Measurements from ENCODE around the gene EYA2.

The EYA2 gene

DNA sequence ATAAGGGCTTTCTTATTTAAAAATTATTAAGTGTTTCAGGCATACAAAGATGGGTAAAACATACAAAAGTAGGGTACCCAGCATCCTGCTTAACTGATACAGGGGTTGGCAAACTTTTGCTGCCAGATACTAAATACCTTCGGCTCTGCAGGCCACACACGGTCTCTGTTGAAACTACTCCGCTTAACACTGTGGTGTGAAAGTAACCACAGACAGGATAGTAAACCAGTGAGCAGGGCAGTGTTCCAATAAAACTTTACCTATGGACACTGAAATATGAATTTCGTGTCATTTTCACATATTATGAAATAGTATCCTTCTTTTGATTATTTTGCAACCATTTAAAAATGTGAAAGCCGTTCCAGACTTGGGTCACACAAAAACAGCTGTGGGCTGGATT lies 92.4 kb downstream of the EYA2 start:
- peaks cover 5% of the 10 kb centered on the region for H3K4me1 ChIP-seq (ENCODE audit: control insufficient read depth, insufficient read depth, low read length)
- no peak overlapping the region for H3K4me2 ChIP-seq (ENCODE audit: low read length)
- no peak overlapping the region for H3K4me3 ChIP-seq (ENCODE audit: low read length)
- H3K27me3 ChIP-seq (ENCODE audit: control insufficient read depth, insufficient read depth, low read length) = no peaks in the 10 kb centered on the region
- H3K9me3 ChIP-seq (replicated peaks; ENCODE audit: low read length) = no peaks in the 10 kb centered on the region
- H3K9ac ChIP-seq (ENCODE audit: low read depth, low read length) = no peak overlapping the region
- no peaks in the 10 kb centered on the region for H3K36me3 ChIP-seq (ENCODE audit: insufficient read depth, low read length)

DNA sequence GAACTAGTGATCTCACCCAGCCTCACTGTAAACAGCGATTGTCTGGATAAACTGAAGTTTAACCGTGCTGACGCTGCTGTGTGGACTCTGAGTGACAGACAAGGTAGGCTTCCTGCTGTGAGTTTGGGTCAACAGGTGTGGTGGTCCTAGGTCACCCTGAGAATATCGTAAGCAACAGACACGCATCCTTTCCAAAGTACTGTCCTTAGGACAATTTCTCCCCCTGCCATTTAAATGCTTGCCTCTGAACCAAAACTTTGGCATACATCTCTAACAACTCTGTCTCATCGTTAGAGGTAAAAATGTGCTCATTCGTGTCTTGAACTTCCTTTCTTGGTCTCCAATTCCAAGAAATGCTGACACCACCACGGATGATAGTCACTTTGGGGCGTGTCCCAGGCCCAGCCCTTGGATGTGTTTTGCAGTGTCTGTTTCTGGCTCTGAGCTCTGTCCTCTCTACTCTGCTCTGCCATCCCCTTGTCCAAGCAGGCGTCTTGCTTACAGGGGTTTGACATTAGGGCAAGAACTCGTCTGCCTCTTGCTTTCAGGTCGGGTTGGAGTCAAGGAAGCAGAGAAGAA lies 95.5 kb downstream of the EYA2 start:
- Histone ChIP-seq H3K36me3 (ENCODE audit: insufficient read depth, low read length) (no peaks in the 10 kb centered on the region), H3K9ac (ENCODE audit: low read depth, low read length) (no peak overlapping the region), H3K4me2 (ENCODE audit: low read length) (no peak overlapping the region), H3K9me3 (replicated peaks; ENCODE audit: low read length) (no peaks in the 10 kb centered on the region), H3K4me1 (ENCODE audit: control insufficient read depth, insufficient read depth, low read length) (no peaks in the 10 kb centered on the region), H3K4me3 (ENCODE audit: low read length) (no peak overlapping the region), H3K27me3 (ENCODE audit: control insufficient read depth, insufficient read depth, low read length) (peaks cover 3% of the 10 kb centered on the region)

DNA sequence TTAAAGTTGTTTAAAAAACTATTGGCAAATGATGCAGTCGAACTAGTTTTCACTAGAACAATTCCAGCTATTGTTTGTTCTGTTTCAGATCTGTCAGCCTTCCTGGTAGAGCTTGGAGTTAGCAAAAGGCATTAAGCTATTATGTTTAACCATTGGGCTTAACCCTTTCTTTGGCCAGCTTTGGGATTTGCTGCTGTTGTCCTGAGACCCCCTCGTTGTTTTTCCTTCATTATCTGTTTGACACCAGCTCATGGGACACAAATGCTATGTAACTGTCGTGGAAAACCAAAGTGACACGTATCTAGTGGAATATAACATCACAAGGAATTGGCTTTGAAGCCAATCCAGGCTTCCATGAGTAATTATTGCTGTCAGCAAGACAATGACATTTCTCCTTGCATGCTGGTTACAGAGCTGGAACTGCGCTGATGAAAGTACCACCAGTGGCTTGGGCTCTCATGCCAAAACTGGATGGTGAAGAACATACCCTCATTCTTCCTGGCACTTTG lies 96.0 kb downstream of the EYA2 start:
- Histone ChIP-seq H3K4me1 (ENCODE audit: control insufficient read depth, insufficient read depth, low read length) (no peaks in the 10 kb centered on the region), H3K9me3 (replicated peaks; ENCODE audit: low read length) (no peaks in the 10 kb centered on the region), H3K4me2 (ENCODE audit: low read length) (no peak overlapping the region), H3K9ac (ENCODE audit: low read depth, low read length) (no peak overlapping the region), H3K36me3 (ENCODE audit: insufficient read depth, low read length) (no peaks in the 10 kb centered on the region), H3K4me3 (ENCODE audit: low read length) (no peak overlapping the region), H3K27me3 (ENCODE audit: control insufficient read depth, insufficient read depth, low read length) (peaks cover 8% of the 10 kb centered on the region)

DNA sequence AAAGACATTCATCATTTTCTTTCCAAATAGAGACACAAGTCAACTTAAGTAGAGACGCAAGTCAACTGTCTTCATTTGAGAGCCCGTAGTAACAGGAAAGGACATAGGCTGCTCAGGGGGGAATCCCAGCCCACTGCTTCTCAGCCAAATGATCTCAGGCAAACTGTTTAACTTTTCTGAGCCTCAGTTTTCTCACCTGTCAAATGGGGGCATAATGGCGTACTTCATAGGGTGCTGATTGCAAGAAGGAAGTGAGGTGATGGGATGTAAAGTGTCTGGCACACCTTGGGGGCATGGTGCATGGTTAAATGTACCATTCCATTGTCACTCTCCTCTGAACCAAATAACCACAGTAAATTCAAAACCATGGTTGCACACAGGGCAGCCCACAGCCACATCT lies 96.5 kb downstream of the EYA2 start:
- peaks cover 13% of the 10 kb centered on the region for H3K27me3 ChIP-seq (ENCODE audit: control insufficient read depth, insufficient read depth, low read length)
- no peaks in the 10 kb centered on the region for H3K4me1 ChIP-seq (ENCODE audit: control insufficient read depth, insufficient read depth, low read length)
- H3K36me3 ChIP-seq (ENCODE audit: insufficient read depth, low read length) = no peaks in the 10 kb centered on the region
- no peak overlapping the region for H3K4me2 ChIP-seq (ENCODE audit: low read length)
- H3K4me3 ChIP-seq (ENCODE audit: low read length) = no peak overlapping the region
- H3K9me3 ChIP-seq (replicated peaks; ENCODE audit: low read length) = no peaks in the 10 kb centered on the region
- H3K9ac ChIP-seq (ENCODE audit: low read depth, low read length) = no peak overlapping the region

DNA sequence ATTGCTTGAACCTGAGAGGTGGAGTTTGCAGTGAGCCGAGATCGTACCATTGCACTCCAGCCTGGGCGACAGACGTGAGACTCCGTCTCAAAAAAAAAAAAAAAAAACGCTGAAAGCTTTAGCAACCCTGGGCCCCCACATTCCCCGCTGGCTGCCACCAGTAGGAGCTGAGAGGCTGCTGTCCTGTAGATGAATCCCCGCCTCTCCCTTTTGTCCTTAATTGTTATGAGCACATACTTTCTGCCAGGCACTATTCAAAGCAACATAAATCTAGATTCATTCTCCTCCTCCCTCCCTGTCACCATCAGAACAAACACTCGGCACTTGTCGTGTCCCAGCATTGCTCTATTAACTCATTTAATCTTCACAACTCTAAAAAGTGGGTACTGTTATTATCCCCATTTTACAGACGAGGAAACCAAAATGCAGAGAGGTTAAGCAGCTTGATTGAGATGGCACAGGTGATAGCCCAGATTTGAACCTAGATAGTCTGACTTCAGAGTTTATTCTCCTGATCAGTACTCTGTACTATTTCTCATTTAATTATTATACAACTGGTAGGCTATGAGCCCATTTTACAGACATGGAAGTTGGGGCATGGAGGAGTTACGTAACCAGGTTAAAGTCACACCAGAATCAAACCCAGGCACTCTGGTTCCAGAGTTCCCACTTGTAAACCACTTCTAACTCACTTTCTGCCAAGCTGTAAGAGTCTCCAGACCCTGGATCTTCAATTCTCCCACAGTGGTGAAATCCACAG lies 97.4 kb downstream of the EYA2 start:
- Histone ChIP-seq H3K9ac (ENCODE audit: low read depth, low read length) (no peak overlapping the region), H3K36me3 (ENCODE audit: insufficient read depth, low read length) (no peaks in the 10 kb centered on the region), H3K27me3 (ENCODE audit: control insufficient read depth, insufficient read depth, low read length) (peaks cover 14% of the 10 kb centered on the region), H3K4me2 (ENCODE audit: low read length) (no peak overlapping the region), H3K4me1 (ENCODE audit: control insufficient read depth, insufficient read depth, low read length) (no peaks in the 10 kb centered on the region), H3K4me3 (ENCODE audit: low read length) (no peak overlapping the region), H3K9me3 (replicated peaks; ENCODE audit: low read length) (no peaks in the 10 kb centered on the region)

DNA sequence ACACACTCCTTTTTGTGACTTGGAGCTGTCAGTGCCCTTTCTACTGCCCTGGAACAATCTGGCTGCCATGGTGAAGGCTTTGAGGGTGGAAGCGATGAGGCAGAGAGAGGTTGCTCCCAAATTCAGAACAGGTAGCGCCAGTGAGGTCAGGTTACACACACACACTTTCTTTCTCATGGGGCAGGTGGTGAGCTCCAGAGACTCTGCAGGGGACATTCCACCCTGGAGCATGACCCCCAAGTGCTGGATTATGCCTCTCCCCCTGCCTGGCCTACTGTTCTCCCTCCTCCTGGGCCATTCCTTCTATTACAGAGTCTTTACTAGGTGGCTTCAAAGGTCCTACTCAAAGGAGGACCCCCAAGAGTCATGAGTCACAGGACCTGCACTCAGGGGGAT lies 98.0 kb downstream of the EYA2 start:
- Histone ChIP-seq H3K9ac (ENCODE audit: low read depth, low read length) (no peak overlapping the region), H3K27me3 (ENCODE audit: control insufficient read depth, insufficient read depth, low read length) (peaks cover 16% of the 10 kb centered on the region), H3K4me3 (ENCODE audit: low read length) (no peak overlapping the region), H3K4me2 (ENCODE audit: low read length) (no peak overlapping the region), H3K4me1 (ENCODE audit: control insufficient read depth, insufficient read depth, low read length) (no peaks in the 10 kb centered on the region), H3K9me3 (replicated peaks; ENCODE audit: low read length) (no peaks in the 10 kb centered on the region), H3K36me3 (ENCODE audit: insufficient read depth, low read length) (no peaks in the 10 kb centered on the region)

DNA sequence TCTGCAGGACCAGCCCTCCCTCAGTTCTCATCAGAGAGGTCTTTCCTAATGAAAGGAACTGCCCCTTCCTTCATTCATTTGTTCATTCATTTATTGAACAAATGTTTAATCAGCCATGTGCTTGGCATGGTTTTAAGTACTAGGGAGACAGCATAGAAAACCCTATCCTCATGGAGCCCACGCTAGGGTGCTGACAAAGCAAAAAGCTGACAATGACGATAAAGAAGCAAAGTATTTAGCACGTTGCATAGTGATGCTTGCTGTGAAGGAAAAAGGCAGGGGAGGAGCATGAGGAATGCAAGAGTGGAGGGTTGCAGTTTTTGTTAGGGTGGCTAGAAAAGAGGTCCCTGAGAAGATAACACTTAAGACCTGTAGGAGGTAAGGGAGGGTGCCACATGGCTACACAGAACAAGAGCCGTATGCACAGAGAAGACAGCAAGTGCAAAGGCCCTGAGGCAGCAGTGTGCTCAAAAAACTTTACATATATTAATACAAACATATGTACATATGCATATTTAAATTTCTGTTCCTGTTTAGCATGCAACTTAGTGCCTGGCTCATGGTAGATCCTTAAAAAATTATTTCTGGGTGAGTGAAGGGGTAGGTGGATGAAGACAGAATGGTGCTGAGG lies 98.9 kb downstream of the EYA2 start:
- H3K36me3 ChIP-seq (ENCODE audit: insufficient read depth, low read length) = no peaks in the 10 kb centered on the region
- no peaks in the 10 kb centered on the region for H3K9me3 ChIP-seq (replicated peaks; ENCODE audit: low read length)
- H3K9ac ChIP-seq (ENCODE audit: low read depth, low read length) = no peak overlapping the region
- no peaks in the 10 kb centered on the region for H3K4me1 ChIP-seq (ENCODE audit: control insufficient read depth, insufficient read depth, low read length)
- peaks cover 23% of the 10 kb centered on the region for H3K27me3 ChIP-seq (ENCODE audit: control insufficient read depth, insufficient read depth, low read length)
- no peak overlapping the region for H3K4me2 ChIP-seq (ENCODE audit: low read length)
- H3K4me3 ChIP-seq (ENCODE audit: low read length) = no peak overlapping the region

DNA sequence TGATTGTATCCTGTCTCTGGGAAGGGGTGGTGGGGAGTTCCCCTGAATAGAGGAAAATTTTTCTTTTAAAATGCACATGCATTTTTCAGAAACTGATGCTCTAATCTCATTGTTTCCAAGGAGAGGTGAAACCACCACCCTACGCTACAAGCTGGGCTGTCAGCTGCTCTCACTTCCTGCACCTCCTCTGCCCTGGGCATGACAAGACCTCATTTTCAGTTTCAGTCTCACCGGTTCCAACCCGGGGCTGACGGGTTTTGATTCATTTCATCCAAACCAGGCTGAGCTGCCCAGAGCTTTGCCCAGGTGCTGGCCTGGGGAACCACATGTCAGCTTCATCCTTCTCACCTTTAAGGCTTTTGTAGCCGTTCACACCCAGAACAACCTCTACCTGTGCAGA lies 99.7 kb downstream of the EYA2 start:
- H3K36me3 ChIP-seq (ENCODE audit: insufficient read depth, low read length) = no peaks in the 10 kb centered on the region
- peaks cover 25% of the 10 kb centered on the region for H3K27me3 ChIP-seq (ENCODE audit: control insufficient read depth, insufficient read depth, low read length)
- no peak overlapping the region for H3K9ac ChIP-seq (ENCODE audit: low read depth, low read length)
- H3K4me1 ChIP-seq (ENCODE audit: control insufficient read depth, insufficient read depth, low read length) = no peaks in the 10 kb centered on the region
- H3K9me3 ChIP-seq (replicated peaks; ENCODE audit: low read length) = no peaks in the 10 kb centered on the region
- H3K4me2 ChIP-seq (ENCODE audit: low read length) = no peak overlapping the region
- H3K4me3 ChIP-seq (ENCODE audit: low read length) = no peak overlapping the region

DNA sequence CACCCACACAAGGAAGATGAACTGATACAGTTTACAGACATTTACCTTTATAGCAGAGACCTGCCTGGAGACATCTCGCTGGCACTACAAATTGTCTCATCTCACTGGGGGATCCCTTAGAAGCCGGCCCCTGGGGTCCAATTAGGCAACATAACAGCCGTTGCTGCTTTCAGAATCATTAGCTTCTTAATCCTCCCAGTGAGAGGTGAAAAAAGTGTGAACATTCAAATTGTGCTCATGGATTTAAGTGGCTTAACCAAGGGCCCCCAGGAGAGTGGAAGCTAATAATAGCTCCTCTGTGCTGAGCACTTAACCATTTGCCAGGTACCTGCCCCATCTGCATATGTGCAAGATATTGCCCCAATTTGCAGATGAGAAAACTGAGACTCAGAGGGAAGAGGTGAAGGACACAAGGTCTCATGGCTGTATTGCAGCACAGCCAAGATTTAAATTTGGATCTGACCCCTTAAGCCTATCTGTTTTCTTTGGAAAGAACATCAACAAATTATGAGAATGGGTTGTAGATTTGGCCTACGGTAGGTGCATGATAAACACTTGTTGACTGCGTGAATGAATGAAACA lies 101.0 kb downstream of the EYA2 start:
- no peak overlapping the region for H3K4me3 ChIP-seq (ENCODE audit: low read length)
- peaks cover 27% of the 10 kb centered on the region for H3K27me3 ChIP-seq (ENCODE audit: control insufficient read depth, insufficient read depth, low read length)
- H3K4me1 ChIP-seq (ENCODE audit: control insufficient read depth, insufficient read depth, low read length) = no peaks in the 10 kb centered on the region
- no peaks in the 10 kb centered on the region for H3K36me3 ChIP-seq (ENCODE audit: insufficient read depth, low read length)
- H3K4me2 ChIP-seq (ENCODE audit: low read length) = no peak overlapping the region
- no peak overlapping the region for H3K9ac ChIP-seq (ENCODE audit: low read depth, low read length)
- no peaks in the 10 kb centered on the region for H3K9me3 ChIP-seq (replicated peaks; ENCODE audit: low read length)

DNA sequence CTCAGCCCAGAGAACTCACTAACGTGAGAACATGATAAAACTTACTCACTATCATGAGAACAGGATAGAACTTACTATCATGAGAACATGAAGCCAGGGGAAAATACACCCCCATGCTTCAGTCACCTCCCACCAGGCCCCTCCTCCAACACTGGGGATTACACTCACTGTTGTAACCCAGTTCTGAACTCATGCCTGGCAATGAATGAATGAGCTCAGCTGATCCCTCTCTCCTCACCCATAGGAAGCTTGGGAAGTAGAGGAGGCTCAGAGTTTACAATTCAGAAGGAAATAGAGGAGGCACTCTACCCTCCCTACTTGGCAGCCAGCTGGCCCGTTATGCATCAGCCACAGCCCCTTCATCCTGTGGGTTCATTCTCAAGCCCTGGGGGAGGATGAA lies 102.5 kb downstream of the EYA2 start:
- Histone ChIP-seq H3K9ac (ENCODE audit: low read depth, low read length) (no peak overlapping the region), H3K9me3 (replicated peaks; ENCODE audit: low read length) (no peaks in the 10 kb centered on the region), H3K27me3 (ENCODE audit: control insufficient read depth, insufficient read depth, low read length) (peaks cover 30% of the 10 kb centered on the region), H3K4me1 (ENCODE audit: control insufficient read depth, insufficient read depth, low read length) (no peaks in the 10 kb centered on the region), H3K4me3 (ENCODE audit: low read length) (no peak overlapping the region), H3K36me3 (ENCODE audit: insufficient read depth, low read length) (no peaks in the 10 kb centered on the region), H3K4me2 (ENCODE audit: low read length) (no peak overlapping the region)

DNA sequence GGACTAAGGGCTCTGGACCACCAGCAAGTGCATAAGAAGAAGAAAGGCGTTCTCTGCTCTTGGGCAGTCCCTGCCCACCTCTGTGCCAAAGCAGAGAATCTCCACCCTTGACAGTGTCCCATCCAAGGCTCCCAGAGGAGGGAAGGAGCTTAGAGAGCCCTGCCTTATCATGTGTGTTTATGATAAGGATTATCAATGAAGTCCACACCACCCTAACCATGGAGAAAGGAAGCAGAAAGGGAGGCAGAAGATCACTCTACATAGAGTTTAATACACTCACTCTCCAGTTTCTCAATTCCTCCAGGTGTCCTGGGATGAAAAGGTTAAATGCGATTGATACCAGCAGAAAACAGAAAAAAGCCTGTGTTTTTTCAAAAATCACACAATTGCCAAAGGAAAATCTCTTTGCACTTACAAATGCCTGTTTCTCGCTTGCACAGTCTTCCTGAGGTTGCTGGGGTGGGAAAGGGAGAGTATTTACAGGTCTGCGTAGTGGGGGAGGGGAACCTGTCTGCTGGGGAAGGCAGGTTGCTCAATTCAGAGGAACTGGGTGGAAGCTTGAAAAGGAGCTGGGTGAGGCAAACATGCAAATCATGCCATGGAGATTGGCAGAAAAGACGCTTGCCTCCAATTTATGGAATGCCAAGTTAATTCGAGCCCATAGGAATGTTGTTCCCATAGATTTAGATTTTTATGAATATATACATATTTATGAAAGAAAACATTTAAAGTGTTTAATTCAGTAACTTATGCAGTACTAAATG lies 104.0 kb downstream of the EYA2 start:
- Histone ChIP-seq H3K4me2 (ENCODE audit: low read length) (no peak overlapping the region), H3K4me3 (ENCODE audit: low read length) (no peak overlapping the region), H3K4me1 (ENCODE audit: control insufficient read depth, insufficient read depth, low read length) (no peaks in the 10 kb centered on the region), H3K27me3 (ENCODE audit: control insufficient read depth, insufficient read depth, low read length) (peaks cover 35% of the 10 kb centered on the region), H3K36me3 (ENCODE audit: insufficient read depth, low read length) (no peaks in the 10 kb centered on the region), H3K9ac (ENCODE audit: low read depth, low read length) (no peak overlapping the region), H3K9me3 (replicated peaks; ENCODE audit: low read length) (no peaks in the 10 kb centered on the region)
